Caco-2 (cell line): ENCODE results near the gene ABCA10. TPM values are rescaled to one million over a fixed set of nuclear protein-coding genes. Genes with fewer than 3 reads are reported as not detected.

Source experiments
- BruUV-seq: library from RNA; stranded (reverse); fragments of 400-500 nt; replicated peaks from 2 replicates; lab custom pipeline; 2021; lab: Mats Ljungman, UMichigan
- CTCF ChIA-PET: fragments of 300-600 bp; sonication (Branson Sonifier 250); formaldehyde crosslinking; loops from one replicate; lab custom pipeline; 2022; ENCODE audit warnings: antibody characterized with exemption; lab: Charles Lee
- POLR2A ChIA-PET: fragments of 300-600 bp; sonication (Branson Sonifier 250); formaldehyde crosslinking; loops from one replicate; lab custom pipeline; 2022; ENCODE audit warnings: antibody characterized with exemption; lab: Charles Lee
- DNase-seq, 2 experiments: peaks; one replicate each; pipeline versions ENCODE4 v3.0.0 to v3.0.0-alpha.2; 2020 to 2022
- H3K27me3 ChIP-seq: replicated peaks from 2 replicates; pipeline ENCODE4 v1.6.0; 2011; ENCODE audit warnings: low read length; ENCODE audit not compliant: control insufficient read depth, insufficient read depth
- H3K36me3 ChIP-seq: 2 replicates; pipeline ENCODE4 v1.5.1; 2011; ENCODE audit warnings: low read length; ENCODE audit not compliant: control insufficient read depth, insufficient read depth
- H3K4me1 ChIP-seq: fragments of 250-450 bp; sonication (Bioruptor Pico); 2 replicates; pipeline ENCODE4 v1.5.1; 2020; ENCODE audit warnings: mild to moderate bottlenecking
- H3K4me3 ChIP-seq: 2 replicates; pipeline ENCODE4 v1.5.1; 2011; ENCODE audit warnings: low read depth, mild to moderate bottlenecking, control low read depth, low read length
- H3K9me3 ChIP-seq: fragments of 250-450 bp; sonication (Bioruptor Pico); 2 replicates; pipeline ENCODE4 v1.5.1; 2020; ENCODE audit warnings: mild to moderate bottlenecking, moderate library complexity
- H3K27ac Mint-ChIP-seq: one replicate; pipeline ENCODE4 v1.8.0; 2022; ENCODE audit warnings: mixed read lengths; ENCODE audit not compliant: unreplicated experiment
- H3K27me3 Mint-ChIP-seq: one replicate; pipeline ENCODE4 v1.8.0; 2022; ENCODE audit warnings: mixed read lengths; ENCODE audit not compliant: insufficient read depth, unreplicated experiment
- H3K36me3 Mint-ChIP-seq: one replicate; pipeline ENCODE4 v1.8.0; 2022; ENCODE audit warnings: mild to moderate bottlenecking, mixed read lengths; ENCODE audit not compliant: insufficient read depth, unreplicated experiment
- H3K4me1 Mint-ChIP-seq: one replicate; pipeline ENCODE4 v1.8.0; 2022; ENCODE audit warnings: low read depth, mixed read lengths; ENCODE audit not compliant: unreplicated experiment
- H3K4me3 Mint-ChIP-seq: one replicate; pipeline ENCODE4 v1.8.0; 2022; ENCODE audit warnings: mild to moderate bottlenecking, moderate library complexity, mixed read lengths; ENCODE audit not compliant: unreplicated experiment
- H3K9me3 Mint-ChIP-seq: one replicate; pipeline ENCODE4 v1.8.0; 2022; ENCODE audit warnings: mixed read lengths; ENCODE audit not compliant: unreplicated experiment
- intact Hi-C: fragments of 100-400 bp; cut with micrococcal nuclease; formaldehyde crosslinking; loops from one replicate; pipeline ENCODE4 v1.10.0; 2022; ENCODE audit not compliant: unreplicated experiment
- total RNA-seq: library from RNA; stranded (reverse); gene quantifications from 2 replicates; pipeline ENCODE4 v1.2.3, GENCODE V29; 2022
- TF ChIP-seq, protein P1 (sequence below), 2 experiments: fragments of 200-600 bp in 1 of 2; IDR thresholded peaks; 1 replicate in 1 of 2; 2 replicates in 1 of 2; pipeline versions ENCODE4 v1.5.1 to v1.8.0; 2011 to 2022; ENCODE audit warnings: antibody characterized with exemption in 1 of 2, control low read depth in 1 of 2, inconsistent platforms in 1 of 2, low read depth in 1 of 2, low read length in 1 of 2, mild to moderate bottlenecking in 1 of 2, moderate library complexity in 1 of 2; ENCODE audit not compliant: insufficient read depth in 1 of 2, severe bottlenecking in 1 of 2, unreplicated experiment in 1 of 2

The ABCA10 gene
- total RNA-seq, 1 experiment from 2014 or later = not detected

- Histone ChIP-seq H3K27me3 (no peaks in the 10 kb centered on the region), H3K9me3 (no peaks in the 10 kb centered on the region), H3K4me3 (no peak overlapping the region), H3K4me1 (no peaks in the 10 kb centered on the region), H3K36me3 (no peaks in the 10 kb centered on the region)
- H3K4me3 Mint-ChIP-seq = no peak overlapping the region
- H3K9me3 Mint-ChIP-seq = no peaks in the 10 kb centered on the region
- ChIA-PET POLR2A (no interaction called here), CTCF (interaction anchor here (0.6 kb wide), 1 partner anchor 23 kb away, joined by 3 read pairs; no protein-coding TSS in a partner anchor)
- no peaks in the 10 kb centered on the region for H3K36me3 Mint-ChIP-seq
- BruUV-seq = no TSS peak
- no peak for DNase-seq
- H3K4me1 Mint-ChIP-seq = no peaks in the 10 kb centered on the region
- no peak overlapping the region for H3K27ac Mint-ChIP-seq
- intact Hi-C loops = no loop called here
- peaks cover 3% of the 10 kb centered on the region for H3K27me3 Mint-ChIP-seq
- TF ChIP-seq, protein P1, sequence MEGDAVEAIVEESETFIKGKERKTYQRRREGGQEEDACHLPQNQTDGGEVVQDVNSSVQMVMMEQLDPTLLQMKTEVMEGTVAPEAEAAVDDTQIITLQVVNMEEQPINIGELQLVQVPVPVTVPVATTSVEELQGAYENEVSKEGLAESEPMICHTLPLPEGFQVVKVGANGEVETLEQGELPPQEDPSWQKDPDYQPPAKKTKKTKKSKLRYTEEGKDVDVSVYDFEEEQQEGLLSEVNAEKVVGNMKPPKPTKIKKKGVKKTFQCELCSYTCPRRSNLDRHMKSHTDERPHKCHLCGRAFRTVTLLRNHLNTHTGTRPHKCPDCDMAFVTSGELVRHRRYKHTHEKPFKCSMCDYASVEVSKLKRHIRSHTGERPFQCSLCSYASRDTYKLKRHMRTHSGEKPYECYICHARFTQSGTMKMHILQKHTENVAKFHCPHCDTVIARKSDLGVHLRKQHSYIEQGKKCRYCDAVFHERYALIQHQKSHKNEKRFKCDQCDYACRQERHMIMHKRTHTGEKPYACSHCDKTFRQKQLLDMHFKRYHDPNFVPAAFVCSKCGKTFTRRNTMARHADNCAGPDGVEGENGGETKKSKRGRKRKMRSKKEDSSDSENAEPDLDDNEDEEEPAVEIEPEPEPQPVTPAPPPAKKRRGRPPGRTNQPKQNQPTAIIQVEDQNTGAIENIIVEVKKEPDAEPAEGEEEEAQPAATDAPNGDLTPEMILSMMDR (IDR thresholded peaks at IDR 0.05; ENCODE audit: insufficient read depth in 1 of 2, low read depth in 1 of 2, low read length in 1 of 2, severe bottlenecking in 1 of 2, unreplicated experiment in 1 of 2) = no peak
Measured at GRCh38 chr17:69122065-69122464, 106.6 kb downstream of the ABCA10 start.

DNA sequence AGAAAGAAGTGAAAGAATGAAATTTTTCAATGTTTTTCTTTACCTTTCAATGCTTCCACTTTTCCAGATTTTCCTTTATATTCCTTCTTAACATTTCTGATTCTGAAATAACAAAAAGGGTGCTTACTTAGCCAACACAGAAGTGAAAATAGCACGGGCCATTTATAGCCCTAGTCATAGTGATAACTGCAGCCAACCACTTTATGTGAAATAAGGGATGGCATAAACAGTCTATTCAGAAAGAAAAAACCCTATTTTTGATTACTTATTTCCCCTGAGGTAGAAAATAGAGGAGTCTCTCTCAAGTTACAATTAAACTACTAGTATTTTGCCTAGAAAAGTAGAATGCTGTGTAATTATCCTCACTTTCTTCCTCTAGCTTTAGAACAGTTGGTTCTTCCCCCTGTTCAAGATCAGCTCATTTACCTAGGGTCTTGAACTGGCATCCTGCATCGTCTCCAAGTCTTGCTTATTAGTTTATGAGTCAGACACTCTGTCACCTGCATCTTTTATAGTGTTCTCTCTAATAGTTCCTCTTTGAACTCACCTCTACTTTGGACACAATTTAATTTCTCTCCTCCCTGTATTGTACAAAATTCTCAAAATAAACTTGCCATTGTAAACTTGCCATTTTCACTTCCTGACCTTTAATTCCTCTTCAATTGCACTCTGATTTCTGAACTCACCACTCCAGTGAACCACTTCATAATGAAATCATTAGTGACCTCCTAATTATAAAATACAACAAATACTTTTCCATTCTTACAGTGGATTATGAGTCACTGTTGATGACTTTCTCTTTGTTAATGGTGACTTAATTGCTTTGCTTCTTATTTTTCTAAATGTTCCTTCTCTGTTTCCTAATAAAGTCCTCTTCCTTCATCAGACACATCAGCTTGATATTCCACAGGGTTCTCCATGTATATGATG is 110.5 kb downstream of the ABCA10 start:
- Mint-ChIP-seq H3K27ac (no peak overlapping the region), H3K27me3 (peaks cover 3% of the 10 kb centered on the region), H3K4me3 (no peak overlapping the region), H3K4me1 (no peaks in the 10 kb centered on the region), H3K36me3 (no peaks in the 10 kb centered on the region), H3K9me3 (no peaks in the 10 kb centered on the region)
- no peak for DNase-seq
- no peak overlapping the region for H3K4me3 ChIP-seq
- BruUV-seq = no TSS peak
- no peaks in the 10 kb centered on the region for H3K27me3 ChIP-seq
- TF ChIP-seq, protein P1 (IDR thresholded peaks at IDR 0.05; ENCODE audit: insufficient read depth in 1 of 2, low read depth in 1 of 2, low read length in 1 of 2, severe bottlenecking in 1 of 2, unreplicated experiment in 1 of 2) = no peak
- no peaks in the 10 kb centered on the region for H3K9me3 ChIP-seq
- H3K4me1 ChIP-seq = no peaks in the 10 kb centered on the region
- ChIA-PET POLR2A (no interaction called here), CTCF (no interaction called here)
- H3K36me3 ChIP-seq = no peaks in the 10 kb centered on the region
- intact Hi-C loops = no loop called here

GRCh38 chr17:69111794-69112193 is 116.8 kb downstream of the ABCA10 start:
- DNase-seq = no peak
- ChIA-PET CTCF (no interaction called here), POLR2A (no interaction called here)
- no peaks in the 10 kb centered on the region for H3K27me3 Mint-ChIP-seq
- H3K4me3 Mint-ChIP-seq = no peak overlapping the region
- TF ChIP-seq, protein P1 (IDR thresholded peaks at IDR 0.05; ENCODE audit: insufficient read depth in 1 of 2, low read depth in 1 of 2, low read length in 1 of 2, severe bottlenecking in 1 of 2, unreplicated experiment in 1 of 2) = no peak
- no peaks in the 10 kb centered on the region for H3K36me3 Mint-ChIP-seq
- no peaks in the 10 kb centered on the region for H3K9me3 Mint-ChIP-seq
- H3K36me3 ChIP-seq = no peaks in the 10 kb centered on the region
- intact Hi-C loops = no loop called here
- H3K9me3 ChIP-seq = no peaks in the 10 kb centered on the region
- no peaks in the 10 kb centered on the region for H3K27me3 ChIP-seq
- no peaks in the 10 kb centered on the region for H3K4me1 Mint-ChIP-seq
- H3K27ac Mint-ChIP-seq = no peak overlapping the region
- no peaks in the 10 kb centered on the region for H3K4me1 ChIP-seq
- no TSS peak for BruUV-seq
- H3K4me3 ChIP-seq = no peak overlapping the region
